ENCODE results near the gene PDILT.

Gene PDILT

GRCh38 chr16:20364051-20364450, 40.5 kb downstream of the PDILT start:
- no peak for TF ChIP-seq CTCF (IDR thresholded peaks at IDR 0.05; ENCODE audit: low read depth, low read length)

GRCh38 chr16:20363191-20363590, 41.3 kb downstream of the PDILT start:
- H3K4me3 ChIP-seq (ENCODE audit: low read depth, low read length), result no peak overlapping the region
- no peak for TF ChIP-seq CTCF (IDR thresholded peaks at IDR 0.05; ENCODE audit: low read depth, low read length)

More at GRCh38 chr16:20364051-20364450, 40.5 kb downstream of the PDILT start:
- no peak overlapping the region for H3K4me3 ChIP-seq (ENCODE audit: low read depth, low read length)

- no peak for TF ChIP-seq CTCF (IDR thresholded peaks at IDR 0.05; ENCODE audit: low read depth, low read length)
These were observed 44.5 kb downstream of the PDILT start for GRCh38 chr16:20359997-20360396.

GRCh38 chr16:20355114-20355782, 49.3 kb downstream of the PDILT start:
- no peak overlapping the region for H3K4me3 ChIP-seq (ENCODE audit: low read depth, low read length)
- TF ChIP-seq CTCF (IDR thresholded peaks at IDR 0.05; ENCODE audit: low read depth, low read length), result no peak

More at GRCh38 chr16:20359997-20360396, 44.5 kb downstream of the PDILT start:
- H3K4me3 ChIP-seq (ENCODE audit: low read depth, low read length), result no peak overlapping the region

GRCh38 chr16:20353379-20353778, 51.2 kb downstream of the PDILT start:
- TF ChIP-seq CTCF (IDR thresholded peaks at IDR 0.05; ENCODE audit: low read depth, low read length), result no peak
- H3K4me3 ChIP-seq (ENCODE audit: low read depth, low read length), result no peak overlapping the region

- no peak within 1 kb of the TSS for H3K4me3 ChIP-seq (ENCODE audit: low read depth, low read length)
- no peak for TF ChIP-seq CTCF (IDR thresholded peaks at IDR 0.05; ENCODE audit: low read depth, low read length)
These were observed 51.9 kb downstream of the PDILT start, which contains the start of gene UMOD for GRCh38 chr16:20352615-20353014. TSS of gene UMOD (minus strand) at chr16:20352715. CDS start at chr16:20350737, 1,978 bp downstream.

- no peak overlapping the region for H3K4me3 ChIP-seq (ENCODE audit: low read depth, low read length)
- TF ChIP-seq CTCF (IDR thresholded peaks at IDR 0.05; ENCODE audit: low read depth, low read length), result no peak
These were observed 54.9 kb downstream of the PDILT start for GRCh38 chr16:20349615-20350014.

All from WI38 (cell line).